Hepatocyte (in vitro differentiated cells): Measurements from ENCODE around the gene USP20. TPM values are rescaled to one million over a fixed set of nuclear protein-coding genes. Genes with fewer than 3 reads are reported as not detected.

Experiments used
- DNase-seq: peaks from one replicate; pipeline ENCODE4 v3.0.0-alpha.2; 2016; ENCODE audit warnings: low spot score
- H2AFZ ChIP-seq: fragments of 200-600 bp; sonication (generic); 2 replicates; pipeline ENCODE4 v1.6.0; 2016; ENCODE audit warnings: antibody characterized with exemption, mild to moderate bottlenecking
- H3K27ac ChIP-seq: fragments of 200-600 bp; sonication (generic); 2 replicates; pipeline ENCODE4 v1.5.1; 2016; ENCODE audit warnings: mild to moderate bottlenecking
- H3K27me3 ChIP-seq: fragments of 200-600 bp; sonication (generic); 2 replicates; pipeline ENCODE4 v1.6.1; 2016
- H3K36me3 ChIP-seq: fragments of 200-600 bp; sonication (generic); replicated peaks from 2 replicates; pipeline ENCODE4 v1.5.1; 2016; ENCODE audit warnings: low read depth; ENCODE audit not compliant: insufficient read depth
- H3K4me1 ChIP-seq: fragments of 200-600 bp; sonication (generic); 2 replicates; pipeline ENCODE4 v1.5.1; 2016; ENCODE audit warnings: mild to moderate bottlenecking, moderate library complexity; ENCODE audit not compliant: insufficient read depth
- H3K4me2 ChIP-seq: fragments of 200-600 bp; sonication (generic); 2 replicates; pipeline ENCODE4 v1.6.0; 2016
- H3K4me3 ChIP-seq: fragments of 200-600 bp; sonication (generic); 2 replicates; pipeline ENCODE4 v1.5.1; 2016; ENCODE audit warnings: mild to moderate bottlenecking
- H3K79me2 ChIP-seq: fragments of 200-600 bp; sonication (generic); 2 replicates; pipeline ENCODE4 v1.6.0; 2017; ENCODE audit warnings: mild to moderate bottlenecking
- H3K9me2 ChIP-seq: fragments of 200-600 bp; sonication (generic); replicated peaks from 2 replicates; pipeline ENCODE4 v1.6.0; 2017; ENCODE audit warnings: mild to moderate bottlenecking; ENCODE audit not compliant: insufficient read depth
- H3K9me3 ChIP-seq: fragments of 200-600 bp; sonication (generic); 2 replicates; pipeline ENCODE4 v1.5.1; 2016; ENCODE audit warnings: low read depth, mild to moderate bottlenecking
- H4K20me1 ChIP-seq: fragments of 200-600 bp; sonication (generic); 2 replicates; pipeline ENCODE4 v1.6.0; 2016; ENCODE audit warnings: mild to moderate bottlenecking; ENCODE audit not compliant: insufficient read depth, poor library complexity, severe bottlenecking
- CTCF ChIP-seq: fragments of 200-600 bp; sonication (generic); IDR thresholded peaks from 2 replicates; pipeline ENCODE4 v1.5.1; 2016; ENCODE audit warnings: antibody characterized with exemption, mild to moderate bottlenecking; ENCODE audit not compliant: poor library complexity
- EZH2 ChIP-seq: fragments of 200-600 bp; sonication (generic); IDR thresholded peaks from 2 replicates; pipeline ENCODE4 v1.6.1; 2016; ENCODE audit warnings: antibody characterized with exemption, mild to moderate bottlenecking, borderline replicate concordance
- EZH2phosphoT487 ChIP-seq: fragments of 200-600 bp; sonication (generic); IDR thresholded peaks from one replicate; pipeline ENCODE4 v1.6.1; 2018; ENCODE audit warnings: antibody characterized with exemption, mild to moderate bottlenecking, low read depth, moderate library complexity; ENCODE audit not compliant: unreplicated experiment, severe bottlenecking
- WGBS: methylation state at CpG from one replicate; pipeline ENCODE4 v1.1.6; 2016; ENCODE audit warnings: low lambda C conversion rate; ENCODE audit errors: missing lambda C conversion rate; 5-methylcytosine and 5-hydroxymethylcytosine counted together
- polyA plus RNA-seq: library from polyadenylated mRNA; unstranded; fragments of >200 nt; fragmentation: Nextera tagmentation; extraction: Ambion mirVana; gene quantifications from 2 replicates; pipeline ENCODE4 v1.2.1, GENCODE V29; 2016
- total RNA-seq: library from RNA; depleted of rRNA; stranded (reverse); fragments of >200 nt; gene quantifications from 2 replicates; pipeline ENCODE4 v1.2.3, GENCODE V29; 2014

The USP20 gene
- total and polyA plus RNA-seq, 2 experiments from 2014 or later, result 10.6 to 29.0 TPM

DNA sequence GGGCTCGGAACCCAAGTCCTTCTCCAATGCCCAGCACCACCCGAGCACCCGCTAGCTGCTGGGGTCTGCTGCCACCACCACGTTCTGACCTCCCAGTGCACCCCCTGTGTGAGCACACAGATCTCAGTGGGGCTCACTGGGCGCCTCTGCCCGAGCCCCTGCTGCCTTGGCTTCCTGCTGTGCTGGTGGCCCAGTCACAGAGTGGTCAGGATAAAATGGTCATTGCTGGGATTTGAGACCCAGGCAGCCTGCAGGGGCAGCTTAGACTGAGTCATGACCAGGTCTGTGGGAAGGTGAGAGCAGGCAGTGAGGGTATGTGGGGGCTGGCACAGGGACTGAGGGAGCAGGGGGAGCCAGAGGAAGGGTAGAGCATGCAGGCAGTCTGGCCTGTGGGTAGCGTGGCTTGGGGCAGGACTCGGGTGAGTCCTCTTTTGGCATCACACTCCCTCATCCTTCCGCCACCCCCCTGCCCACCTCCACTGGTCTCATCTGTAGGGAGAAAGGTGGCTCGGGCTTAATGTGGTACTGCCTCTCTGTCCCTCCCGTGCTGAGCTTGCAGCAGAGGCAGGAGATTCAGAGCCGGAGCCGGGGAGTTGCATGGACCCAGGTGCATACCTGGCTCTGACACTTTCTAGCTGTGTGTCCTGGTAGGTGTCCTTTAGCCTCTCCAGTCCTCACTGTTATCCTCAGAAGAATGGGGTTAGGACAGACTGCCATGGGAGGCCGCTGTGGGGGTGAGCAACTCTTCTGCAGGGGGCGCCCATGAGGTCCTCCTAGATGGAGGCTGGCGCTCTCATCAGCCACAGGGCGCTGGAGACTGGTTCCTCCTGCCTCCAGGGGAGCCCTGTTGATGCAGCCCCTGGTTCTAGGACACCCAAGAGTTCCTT is 32.1 kb downstream of the USP20 start:
- 87% methylated on average over 16 of the region's 17 CpGs for WGBS

DNA sequence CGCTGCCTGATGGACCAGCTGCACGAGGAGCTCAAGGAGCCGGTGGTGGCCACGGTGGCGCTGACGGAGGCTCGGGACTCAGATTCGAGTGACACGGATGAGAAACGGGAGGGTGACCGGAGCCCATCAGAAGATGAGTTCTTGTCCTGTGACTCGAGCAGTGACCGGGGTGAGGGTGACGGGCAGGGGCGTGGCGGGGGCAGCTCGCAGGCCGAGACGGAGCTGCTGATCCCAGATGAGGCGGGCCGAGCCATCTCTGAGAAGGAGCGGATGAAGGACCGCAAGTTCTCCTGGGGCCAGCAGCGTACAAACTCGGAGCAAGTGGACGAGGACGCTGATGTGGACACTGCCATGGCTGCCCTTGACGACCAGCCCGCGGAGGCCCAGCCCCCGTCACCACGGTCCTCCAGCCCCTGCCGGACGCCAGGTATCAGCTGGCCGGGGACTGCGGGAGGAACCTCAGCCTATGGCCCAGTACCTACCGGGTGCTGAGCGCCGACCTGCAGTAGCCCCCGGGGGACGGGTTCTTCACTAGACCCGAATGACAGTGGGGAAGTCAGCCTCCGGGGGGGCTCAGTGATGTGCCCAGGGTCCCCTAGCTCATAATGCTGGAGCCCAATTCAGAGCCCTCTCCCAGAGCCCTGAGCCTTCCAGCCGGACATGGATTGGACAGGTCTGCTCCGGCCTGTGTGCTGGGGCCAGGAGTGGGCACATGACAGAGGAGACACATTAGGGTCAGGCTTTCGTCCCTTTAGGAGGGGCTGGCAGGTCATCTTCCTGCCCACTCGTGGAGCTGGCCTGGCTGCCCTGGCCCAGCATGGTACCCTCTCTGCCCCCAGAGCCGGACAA is 33.0 kb downstream of the USP20 start:
- Histone ChIP-seq H3K9me2 (no peaks in the 10 kb centered on the region), H3K4me3 (no peak overlapping the region), H3K4me2 (no peak overlapping the region), H3K27me3 (no peaks in the 10 kb centered on the region), H3K36me3 (no peaks in the 10 kb centered on the region), H4K20me1 (no peaks in the 10 kb centered on the region), H2AFZ (no peak overlapping the region), H3K27ac (no peak overlapping the region), H3K4me1 (no peaks in the 10 kb centered on the region), H3K79me2 (no peaks in the 10 kb centered on the region), H3K9me3 (no peaks in the 10 kb centered on the region)
- DNase-seq, result no peak
- TF ChIP-seq CTCF (no peak), EZH2phosphoT487 (no peak)
- 89% methylated on average over 45 of the region's 48 CpGs for WGBS

More for the DNA sequence above, 32.1 kb downstream of the USP20 start:
- no peaks in the 10 kb centered on the region for H3K4me1 ChIP-seq
- H3K9me2 ChIP-seq, result no peaks in the 10 kb centered on the region
- no peaks in the 10 kb centered on the region for H3K79me2 ChIP-seq
- no peak overlapping the region for H2AFZ ChIP-seq
- H3K9me3 ChIP-seq, result no peaks in the 10 kb centered on the region
- H4K20me1 ChIP-seq, result no peaks in the 10 kb centered on the region
- no peaks in the 10 kb centered on the region for H3K27me3 ChIP-seq
- H3K4me3 ChIP-seq, result no peak overlapping the region
- no peak for DNase-seq
- H3K27ac ChIP-seq, result no peak overlapping the region
- no peak for TF ChIP-seq CTCF
- no peak for TF ChIP-seq EZH2
- no peak for TF ChIP-seq EZH2phosphoT487
- no peak overlapping the region for H3K4me2 ChIP-seq
- no peaks in the 10 kb centered on the region for H3K36me3 ChIP-seq

- H3K9me2 ChIP-seq, result no peaks in the 10 kb centered on the region
- WGBS, result 96% methylated on average over 24 of the region's 28 CpGs
- no peaks in the 10 kb centered on the region for H3K79me2 ChIP-seq
- no peaks in the 10 kb centered on the region for H3K9me3 ChIP-seq
- H4K20me1 ChIP-seq, result no peaks in the 10 kb centered on the region
- H3K27ac ChIP-seq, result no peak overlapping the region
- H3K4me2 ChIP-seq, result no peak overlapping the region
- H3K4me1 ChIP-seq, result no peaks in the 10 kb centered on the region
- H3K36me3 ChIP-seq, result no peaks in the 10 kb centered on the region
- no peak for TF ChIP-seq EZH2
- TF ChIP-seq CTCF, result no peak
- TF ChIP-seq EZH2phosphoT487, result no peak
- no peaks in the 10 kb centered on the region for H3K27me3 ChIP-seq
- no peak overlapping the region for H3K4me3 ChIP-seq
- DNase-seq, result no peak
- no peak overlapping the region for H2AFZ ChIP-seq
These were observed 33.7 kb downstream of the USP20 start for GRCh38 chr9:129868872-129869486.
